MM.1S (cell line): Measurements from ENCODE around the gene CDH6.

ENCODE experiments used
- DNase-seq: peaks from one replicate; pipeline ENCODE4 v3.0.0-alpha.2; 2015
- H2AFZ ChIP-seq: fragments of 300-600 bp; sonication (generic); 2 replicates; pipeline ENCODE4 v1.6.0; 2016; ENCODE audit warnings: antibody characterized with exemption, low read length
- H3F3A ChIP-seq: fragments of 300-600 bp; sonication (generic); 2 replicates; pipeline ENCODE4 v1.6.1; 2016; ENCODE audit warnings: mild to moderate bottlenecking, antibody characterized with exemption, low read length, moderate library complexity, mixed read lengths; ENCODE audit not compliant: insufficient read depth
- H3K27ac ChIP-seq: fragments of 300-600 bp; sonication (generic); 2 replicates; pipeline ENCODE4 v1.5.1; 2016; ENCODE audit warnings: mild to moderate bottlenecking, low read length
- H3K27me3 ChIP-seq: fragments of 300-600 bp; sonication (generic); replicated peaks from 2 replicates; pipeline ENCODE4 v1.6.0; 2016; ENCODE audit warnings: low read length; ENCODE audit not compliant: insufficient read depth
- H3K36me3 ChIP-seq: fragments of 300-600 bp; sonication (generic); replicated peaks from 2 replicates; pipeline ENCODE4 v1.6.1; 2016; ENCODE audit warnings: mild to moderate bottlenecking, low read length, mixed read lengths; ENCODE audit not compliant: insufficient read depth
- H3K4me1 ChIP-seq: fragments of 300-600 bp; sonication (generic); 2 replicates; pipeline ENCODE4 v1.6.1; 2016; ENCODE audit warnings: low read length, mixed read lengths
- H3K4me2 ChIP-seq: fragments of 300-600 bp; sonication (generic); 2 replicates; pipeline ENCODE4 v1.6.0; 2016; ENCODE audit warnings: low read depth, low read length
- H3K4me3 ChIP-seq: fragments of 300-600 bp; sonication (generic); 2 replicates; pipeline ENCODE4 v1.5.1; 2016; ENCODE audit warnings: low read length, mixed read lengths
- H3K79me2 ChIP-seq: fragments of 300-600 bp; sonication (generic); 2 replicates; pipeline ENCODE4 v1.6.1; 2016; ENCODE audit warnings: mixed run types, low read length, mixed read lengths
- H3K9ac ChIP-seq: fragments of 300-600 bp; sonication (generic); 2 replicates; pipeline ENCODE4 v1.6.1; 2016; ENCODE audit warnings: low read length, mixed read lengths
- H3K9me2 ChIP-seq: fragments of 300-600 bp; sonication (generic); replicated peaks from 2 replicates; pipeline ENCODE4 v1.6.1; 2016; ENCODE audit warnings: mild to moderate bottlenecking, low read length, mixed read lengths; ENCODE audit not compliant: insufficient read depth
- H3K9me3 ChIP-seq: fragments of 300-600 bp; sonication (generic); replicated peaks from 2 replicates; pipeline ENCODE4 v1.6.1; 2016; ENCODE audit warnings: mild to moderate bottlenecking, low read length, mixed read lengths; ENCODE audit not compliant: insufficient read depth
- H4K20me1 ChIP-seq: fragments of 300-600 bp; sonication (generic); 2 replicates; pipeline ENCODE4 v1.6.1; 2016; ENCODE audit warnings: mild to moderate bottlenecking, low read length, moderate library complexity, mixed read lengths; ENCODE audit not compliant: insufficient read depth
- CTCF ChIP-seq: fragments of 300-600 bp; sonication (generic); IDR thresholded peaks from 2 replicates; pipeline ENCODE4 v1.5.1; 2016; ENCODE audit warnings: antibody characterized with exemption, low read length, mixed read lengths
- EZH2 ChIP-seq: fragments of 300-600 bp; sonication (generic); optimal IDR thresholded peaks from 2 replicates; pipeline ENCODE3; 2017; ENCODE audit warnings: low read depth, mild to moderate bottlenecking, antibody characterized with exemption, low read length, mixed read lengths
- EZH2phosphoT487 ChIP-seq: fragments of 300-600 bp; sonication (generic); IDR thresholded peaks from 2 replicates; pipeline ENCODE4 v1.6.1; 2018; ENCODE audit warnings: antibody characterized with exemption, low read length

CDH6 gene

GRCh38 chr5:31350395-31350794 is 156.9 kb downstream of the CDH6 start:
- Histone ChIP-seq H3K4me3 (no peak overlapping the region), H3K27ac (no peak overlapping the region), H3K9me3 (no peaks in the 10 kb centered on the region), H3K9me2 (no peaks in the 10 kb centered on the region), H2AFZ (no peak overlapping the region), H3F3A (no peaks in the 10 kb centered on the region), H4K20me1 (no peaks in the 10 kb centered on the region), H3K36me3 (no peaks in the 10 kb centered on the region), H3K4me1 (no peaks in the 10 kb centered on the region), H3K27me3 (no peaks in the 10 kb centered on the region), H3K4me2 (no peak overlapping the region), H3K9ac (no peak overlapping the region), H3K79me2 (no peaks in the 10 kb centered on the region)
- DNase-seq = no peak
- TF ChIP-seq EZH2 (no peak), CTCF (no peak), EZH2phosphoT487 (no peak)

DNA sequence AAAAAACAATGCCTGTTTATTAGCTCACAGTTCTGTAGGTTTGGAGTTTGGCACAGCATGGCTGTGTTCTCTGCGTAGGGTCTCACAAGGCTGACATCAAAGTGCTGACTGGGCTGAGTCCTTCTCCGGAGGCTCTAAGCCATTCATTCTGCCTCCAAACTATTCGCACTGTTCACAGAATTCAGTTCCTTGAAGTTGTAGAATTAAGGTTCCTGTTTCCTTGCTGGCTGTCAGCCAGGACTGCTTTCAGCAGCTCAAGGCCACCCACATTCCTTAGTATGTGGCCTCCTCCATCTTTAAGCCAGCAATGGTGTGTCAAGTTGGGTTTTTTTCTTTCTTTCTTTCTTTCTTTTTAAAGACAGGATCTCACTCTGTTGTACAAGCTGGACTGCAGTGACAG is 161.9 kb downstream of the CDH6 start:
- H3K27ac ChIP-seq = no peak overlapping the region
- H3K27me3 ChIP-seq = no peaks in the 10 kb centered on the region
- no peak overlapping the region for H3K4me3 ChIP-seq
- H3K4me2 ChIP-seq = no peak overlapping the region
- H4K20me1 ChIP-seq = no peaks in the 10 kb centered on the region
- no peaks in the 10 kb centered on the region for H3K36me3 ChIP-seq
- H3K9ac ChIP-seq = no peak overlapping the region
- H3K9me3 ChIP-seq = no peaks in the 10 kb centered on the region
- H2AFZ ChIP-seq = no peak overlapping the region
- H3K4me1 ChIP-seq = no peaks in the 10 kb centered on the region
- no peak for DNase-seq
- H3K79me2 ChIP-seq = no peaks in the 10 kb centered on the region
- H3F3A ChIP-seq = no peaks in the 10 kb centered on the region
- no peaks in the 10 kb centered on the region for H3K9me2 ChIP-seq
- TF ChIP-seq CTCF (no peak), EZH2 (no peak), EZH2phosphoT487 (no peak)

DNA sequence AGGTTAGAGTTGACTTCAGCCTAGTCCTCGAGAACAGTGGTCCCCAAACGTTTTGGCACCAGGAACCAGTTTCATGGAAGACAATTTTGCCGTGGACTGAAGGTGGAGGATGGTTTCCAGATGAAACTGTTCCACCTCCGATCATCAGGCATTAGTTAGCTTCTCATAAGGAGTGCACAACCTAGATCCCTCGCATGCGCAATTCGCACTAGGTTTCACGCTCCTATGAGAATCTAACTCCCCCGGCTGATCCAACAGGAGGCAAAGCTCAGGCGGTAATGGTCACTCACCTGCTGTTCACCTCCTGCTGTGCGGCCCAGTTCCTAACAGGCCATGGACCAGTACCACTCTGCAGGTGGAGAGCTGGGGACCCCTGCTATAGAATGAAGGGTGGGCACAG is 163.6 kb downstream of the CDH6 start:
- Histone ChIP-seq H2AFZ (no peak overlapping the region), H4K20me1 (no peaks in the 10 kb centered on the region)

More for the DNA sequence above, 163.6 kb downstream of the CDH6 start:
- H3K9me3 ChIP-seq = no peaks in the 10 kb centered on the region
- no peak overlapping the region for H3K27ac ChIP-seq
- no peaks in the 10 kb centered on the region for H3K9me2 ChIP-seq
- no peak overlapping the region for H3K4me3 ChIP-seq
- H3K9ac ChIP-seq = no peak overlapping the region
- TF ChIP-seq CTCF (no peak), EZH2phosphoT487 (no peak), EZH2 (no peak)
- no peaks in the 10 kb centered on the region for H3F3A ChIP-seq
- no peaks in the 10 kb centered on the region for H3K4me1 ChIP-seq
- H3K79me2 ChIP-seq = no peaks in the 10 kb centered on the region
- no peak for DNase-seq
- no peak overlapping the region for H3K4me2 ChIP-seq
- H3K36me3 ChIP-seq = no peaks in the 10 kb centered on the region
- H3K27me3 ChIP-seq = no peaks in the 10 kb centered on the region
